ENCODE measurements around the gene HIBADH. TPM values are rescaled to one million over a fixed set of nuclear protein-coding genes. Genes with fewer than 3 reads are reported as not detected.

The HIBADH gene
- polyA plus RNA-seq, 2 of the 4 experiments (the other 2 are of a cell fraction) = 49.5 to 118 TPM

- WGBS (ENCODE audit: missing lambda C conversion rate) = 84% methylated on average over 4 of the region's 4 CpGs
Observed at GRCh38 chr7:27688056-27688455, 25.4 kb upstream of the HIBADH start.

DNA sequence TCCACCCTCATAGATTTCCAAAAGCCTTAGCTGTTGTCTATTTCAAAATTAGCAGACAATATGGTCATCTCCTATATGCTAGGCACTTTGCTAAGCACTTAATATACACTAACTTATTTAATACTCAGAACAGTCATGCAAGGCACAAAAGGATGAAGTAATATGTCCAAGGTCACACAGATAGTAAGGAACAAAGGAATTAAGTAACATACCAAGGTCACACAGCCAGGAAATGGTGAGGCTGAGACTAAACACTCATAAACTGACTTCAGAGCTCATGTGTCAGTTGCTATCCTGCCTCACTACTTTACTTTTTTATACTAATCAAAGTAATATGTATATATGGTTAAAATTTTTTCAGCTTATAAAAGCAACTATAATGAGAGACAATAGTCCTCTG, 23.6 kb upstream of the HIBADH start:
- ATAC-seq (no peak), DNase-seq (ENCODE audit: low read depth in 1 of 2, low spot score in 1 of 2) (no peak), FAIRE-seq (no peak)
- no peak overlapping the region for H3K4me3 ChIP-seq
- H3K9me3 ChIP-seq = no peaks in the 10 kb centered on the region
- no peak overlapping the region for H3K27ac ChIP-seq
- no peaks in the 10 kb centered on the region for H3K4me1 ChIP-seq
- ChIA-PET CTCF (interaction anchor here (1.2 kb wide), 1 partner anchor 15 kb away, joined by 3 read pairs; no protein-coding TSS in a partner anchor), POLR2A (no interaction called here)
- no peak overlapping the region for H3K4me2 ChIP-seq
- TF ChIP-seq HEYL (CRISPR knock-in tag; IDR thresholded peaks at IDR 0.05) = no peak
- no peak for TF ChIP-seq SMC3 (IDR thresholded peaks at IDR 0.05)
- TF ChIP-seq FOSB (CRISPR knock-in tag; IDR thresholded peaks at IDR 0.05) = no peak
- TF ChIP-seq, protein P1, sequence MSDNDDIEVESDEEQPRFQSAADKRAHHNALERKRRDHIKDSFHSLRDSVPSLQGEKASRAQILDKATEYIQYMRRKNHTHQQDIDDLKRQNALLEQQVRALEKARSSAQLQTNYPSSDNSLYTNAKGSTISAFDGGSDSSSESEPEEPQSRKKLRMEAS (IDR thresholded peaks at IDR 0.05) = no peak
- TF ChIP-seq HDAC2 (IDR thresholded peaks at IDR 0.05) = no peak
- TF ChIP-seq FOXS1 (CRISPR knock-in tag; IDR thresholded peaks at IDR 0.05) = no peak
- no peak for TF ChIP-seq KDM1A (IDR thresholded peaks at IDR 0.05; ENCODE audit: low read depth)
- no peak for TF ChIP-seq ZFP36 (IDR thresholded peaks at IDR 0.05; ENCODE audit: borderline replicate concordance, partially characterized antibody)
- no peak for TF ChIP-seq KDM5A (IDR thresholded peaks at IDR 0.05)
- no peak for TF ChIP-seq RNF2 (IDR thresholded peaks at IDR 0.05; ENCODE audit: borderline replicate concordance, low read depth)
- no peak for TF ChIP-seq EHF (CRISPR knock-in tag; IDR thresholded peaks at IDR 0.05)
- no peak for TF ChIP-seq HOXB13 (CRISPR knock-in tag; IDR thresholded peaks at IDR 0.05; ENCODE audit: low read depth)
- TF ChIP-seq USF2 (IDR thresholded peaks at IDR 0.05) = no peak
- no peak for TF ChIP-seq NR3C1 (IDR thresholded peaks at IDR 0.05)
- no peak for TF ChIP-seq ESRRA (IDR thresholded peaks at IDR 0.05; ENCODE audit: borderline replicate concordance, low read length)
- no peak for TF ChIP-seq MAZ (IDR thresholded peaks at IDR 0.05; ENCODE audit: borderline replicate concordance, low read depth, low read length)

More at GRCh38 chr7:27688056-27688455, 25.4 kb upstream of the HIBADH start:
- ChIA-PET CTCF (interaction anchor here (0.7 to 1.4 kb wide), 2 partner anchors 21 to 86 kb away, joined by 3 to 4 read pairs; no protein-coding TSS in a partner anchor), POLR2A (no interaction called here)
- ATAC-seq (no peak), DNase-seq (ENCODE audit: low read depth in 1 of 2, low spot score in 1 of 2) (no peak), FAIRE-seq (no peak)
- Histone ChIP-seq H3K27ac (no peak overlapping the region), H3K4me1 (no peaks in the 10 kb centered on the region), H3K4me2 (no peak overlapping the region), H3K9me3 (no peaks in the 10 kb centered on the region), H3K4me3 (no peak overlapping the region)
- TF ChIP-seq RAD21 (conservative IDR thresholded peaks at IDR 0.05 in 1 of 2, IDR thresholded peaks at IDR 0.05 in 1 of 2) (no peak), ZSCAN20 (CRISPR knock-in tag; IDR thresholded peaks at IDR 0.05) (no peak)
- TF ChIP-seq, protein P2, sequence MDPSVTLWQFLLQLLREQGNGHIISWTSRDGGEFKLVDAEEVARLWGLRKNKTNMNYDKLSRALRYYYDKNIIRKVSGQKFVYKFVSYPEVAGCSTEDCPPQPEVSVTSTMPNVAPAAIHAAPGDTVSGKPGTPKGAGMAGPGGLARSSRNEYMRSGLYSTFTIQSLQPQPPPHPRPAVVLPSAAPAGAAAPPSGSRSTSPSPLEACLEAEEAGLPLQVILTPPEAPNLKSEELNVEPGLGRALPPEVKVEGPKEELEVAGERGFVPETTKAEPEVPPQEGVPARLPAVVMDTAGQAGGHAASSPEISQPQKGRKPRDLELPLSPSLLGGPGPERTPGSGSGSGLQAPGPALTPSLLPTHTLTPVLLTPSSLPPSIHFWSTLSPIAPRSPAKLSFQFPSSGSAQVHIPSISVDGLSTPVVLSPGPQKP (IDR thresholded peaks at IDR 0.05; ENCODE audit: low read depth, low read length) = no peak

DNA sequence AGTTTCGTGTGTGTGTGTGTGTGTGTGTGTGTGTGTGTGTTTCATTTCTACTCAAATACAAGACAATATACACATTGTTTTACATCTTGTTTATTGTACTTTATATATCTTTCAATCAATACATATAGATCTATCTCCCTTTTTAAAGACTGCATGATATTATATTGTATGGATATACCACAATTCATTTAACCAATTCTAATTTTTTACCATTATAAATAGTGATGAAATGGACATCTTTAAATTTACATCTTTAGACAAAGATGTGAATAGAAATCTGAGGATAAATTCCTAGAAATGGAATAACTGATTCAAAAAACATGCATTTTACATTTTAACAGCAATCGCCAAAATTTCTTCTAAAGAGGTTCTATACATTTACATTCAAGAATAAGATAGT, 23.2 kb upstream of the HIBADH start:
- CTCF ChIA-PET = no interaction called here
- H3K4me1 ChIP-seq = no peaks in the 10 kb centered on the region
- H3K4me2 ChIP-seq = no peak overlapping the region
- 67% methylated on average over 2 of the region's 2 CpGs for WGBS (ENCODE audit: missing lambda C conversion rate)
- DNase-seq (ENCODE audit: low read depth in 1 of 2, low spot score in 1 of 2) (no peak), ATAC-seq (no peak), FAIRE-seq (no peak)
- no peak overlapping the region for H3K27ac ChIP-seq
- H3K9me3 ChIP-seq = no peaks in the 10 kb centered on the region
- no peak overlapping the region for H3K4me3 ChIP-seq
- POLR2A ChIA-PET = no interaction called here
- TF ChIP-seq ZNF302 (CRISPR knock-in tag; IDR thresholded peaks at IDR 0.05) = no peak
- no peak for TF ChIP-seq MYC (IDR thresholded peaks at IDR 0.05; ENCODE audit: borderline replicate concordance, low read length)
- TF ChIP-seq ZFP36 (IDR thresholded peaks at IDR 0.05; ENCODE audit: borderline replicate concordance, partially characterized antibody) = no peak
- TF ChIP-seq RAD21 (conservative IDR thresholded peaks at IDR 0.05 in 1 of 2, IDR thresholded peaks at IDR 0.05 in 1 of 2) = no peak
- TF ChIP-seq RCOR1 (IDR thresholded peaks at IDR 0.05; ENCODE audit: low read depth, low read length) = no peak
- no peak for TF ChIP-seq TP53 (CRISPR knock-in tag; IDR thresholded peaks at IDR 0.05)
- no peak for TF ChIP-seq HES2 (IDR thresholded peaks at IDR 0.05)
- no peak for TF ChIP-seq HOXA7 (CRISPR knock-in tag; IDR thresholded peaks at IDR 0.05)
- TF ChIP-seq, protein P3, sequence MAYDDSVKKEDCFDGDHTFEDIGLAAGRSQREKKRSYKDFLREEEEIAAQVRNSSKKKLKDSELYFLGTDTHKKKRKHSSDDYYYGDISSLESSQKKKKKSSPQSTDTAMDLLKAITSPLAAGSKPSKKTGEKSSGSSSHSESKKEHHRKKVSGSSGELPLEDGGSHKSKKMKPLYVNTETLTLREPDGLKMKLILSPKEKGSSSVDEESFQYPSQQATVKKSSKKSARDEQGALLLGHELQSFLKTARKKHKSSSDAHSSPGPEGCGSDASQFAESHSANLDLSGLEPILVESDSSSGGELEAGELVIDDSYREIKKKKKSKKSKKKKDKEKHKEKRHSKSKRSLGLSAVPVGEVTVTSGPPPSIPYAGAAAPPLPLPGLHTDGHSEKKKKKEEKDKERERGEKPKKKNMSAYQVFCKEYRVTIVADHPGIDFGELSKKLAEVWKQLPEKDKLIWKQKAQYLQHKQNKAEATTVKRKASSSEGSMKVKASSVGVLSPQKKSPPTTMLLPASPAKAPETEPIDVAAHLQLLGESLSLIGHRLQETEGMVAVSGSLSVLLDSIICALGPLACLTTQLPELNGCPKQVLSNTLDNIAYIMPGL (CRISPR knock-in tag; IDR thresholded peaks at IDR 0.05; ENCODE audit: borderline replicate concordance) = no peak
- TF ChIP-seq POLR2AphosphoS2 (conservative IDR thresholded peaks at IDR 0.05; ENCODE audit: low read length) = no peak
- no peak for TF ChIP-seq CBX2 (IDR thresholded peaks at IDR 0.05; ENCODE audit: borderline replicate concordance, low read depth)
- no peak for TF ChIP-seq FOXS1 (CRISPR knock-in tag; IDR thresholded peaks at IDR 0.05)

Measured in A549 (cell line).